Superior temporal gyrus (tissue), 1 donor: Measurements from ENCODE around the gene POTEH.
"Not testable (repeated sequence)": the region's sequence is repeated elsewhere in the genome, so short reads cannot be mapped to it uniquely, and the experiment has no call there.

Experiments used
- DNase-seq: peaks from one replicate; pipeline ENCODE4 v3.0.0-alpha.2; 2016; ENCODE audit errors: extremely low spot score

Gene POTEH

DNA sequence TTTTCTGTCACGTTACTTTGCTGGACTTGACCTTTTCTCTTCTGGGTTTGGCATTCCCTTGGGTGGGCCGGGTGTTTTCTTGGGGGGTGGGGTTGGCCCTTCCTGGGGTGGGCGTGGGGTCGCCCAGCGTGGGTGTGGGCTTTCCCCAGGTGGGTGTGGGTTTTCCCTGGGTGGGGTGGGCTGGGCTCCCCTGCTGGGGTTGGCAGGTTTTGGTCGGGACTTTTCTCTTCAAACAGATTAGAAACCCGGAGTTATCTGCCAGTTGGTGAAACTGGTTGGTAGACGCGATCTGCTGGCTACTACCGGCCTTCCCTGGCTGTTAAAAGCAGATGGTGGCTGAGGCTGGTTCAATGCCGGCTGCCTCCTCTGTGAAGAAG, at the start of gene POTEH:
Gene POTEH (plus strand): TSS at position 278 of the 377 bp plus-strand sequence. CDS start 52 bp downstream, at position 330.
- DNase-seq = not testable (repeated sequence)

DNA sequence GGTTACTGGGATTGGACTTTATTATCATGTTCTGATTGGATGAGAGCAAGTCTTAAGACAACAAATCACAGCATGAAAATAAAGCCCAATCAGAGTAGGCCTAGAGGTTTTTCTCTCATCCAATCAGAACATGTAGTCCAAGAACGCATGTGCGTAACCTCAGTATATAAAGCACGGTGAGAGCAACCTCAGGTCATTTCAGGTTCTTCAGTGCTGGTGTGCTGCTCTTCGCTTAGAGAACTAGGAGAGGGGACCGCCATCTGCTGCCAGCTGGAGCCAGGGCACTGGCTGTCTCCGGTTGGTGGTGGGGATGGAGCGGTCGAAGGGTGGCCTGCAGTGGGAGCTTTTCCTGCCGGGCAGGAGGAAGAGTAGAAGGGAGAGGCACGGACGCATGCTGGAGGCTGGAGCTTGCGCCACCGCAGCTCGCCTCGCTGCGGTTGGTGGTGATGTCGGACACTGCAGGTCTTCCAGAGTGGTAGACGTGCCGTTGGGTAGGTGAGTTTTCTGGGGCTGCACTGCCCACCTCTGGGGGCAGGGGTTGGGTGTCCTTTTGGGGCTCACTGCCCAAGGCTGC, 47.5 kb upstream of the POTEH start:
- DNase-seq = not testable (repeated sequence)

DNA sequence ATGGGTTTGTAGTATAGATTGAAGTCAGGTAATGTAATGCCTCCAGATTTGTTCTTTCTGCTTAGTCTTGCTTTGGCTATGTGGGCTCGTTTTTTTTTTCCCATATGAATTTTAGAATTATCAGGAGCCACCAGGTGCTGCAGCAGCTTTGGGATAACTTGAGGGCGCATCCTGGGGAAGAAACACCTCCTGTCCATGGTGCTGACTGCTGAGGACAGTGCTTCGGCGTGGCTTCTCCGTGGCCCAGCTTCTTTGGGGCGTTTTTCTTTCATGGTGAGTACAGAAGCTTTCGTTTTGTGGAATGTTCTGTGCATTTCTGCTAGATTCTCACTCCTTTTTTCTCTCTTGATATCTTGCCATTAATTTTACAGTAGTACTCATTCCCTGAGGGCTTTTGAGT, 37.9 kb upstream of the POTEH start:
- DNase-seq = not testable (repeated sequence)

DNA sequence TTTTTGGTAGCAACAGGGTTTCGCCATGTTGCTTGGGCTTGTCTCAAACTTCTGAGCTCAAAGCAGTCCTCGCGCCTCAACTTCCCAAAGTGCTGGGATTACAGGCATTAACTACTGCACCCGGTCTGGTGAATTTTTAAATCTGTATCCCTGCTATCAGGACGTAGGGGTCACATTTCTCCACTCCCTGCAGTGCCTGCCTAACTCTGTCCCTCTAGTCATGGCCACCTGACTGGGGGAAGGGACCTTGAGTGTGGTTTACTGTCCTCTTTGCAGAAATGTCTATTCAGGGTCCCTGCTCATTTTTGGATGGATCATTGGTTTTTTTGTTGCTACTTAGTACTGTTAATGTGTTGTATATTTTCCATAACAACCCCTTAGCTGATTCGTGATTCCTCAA, 37.1 kb upstream of the POTEH start:
- DNase-seq = not testable (repeated sequence)

DNA sequence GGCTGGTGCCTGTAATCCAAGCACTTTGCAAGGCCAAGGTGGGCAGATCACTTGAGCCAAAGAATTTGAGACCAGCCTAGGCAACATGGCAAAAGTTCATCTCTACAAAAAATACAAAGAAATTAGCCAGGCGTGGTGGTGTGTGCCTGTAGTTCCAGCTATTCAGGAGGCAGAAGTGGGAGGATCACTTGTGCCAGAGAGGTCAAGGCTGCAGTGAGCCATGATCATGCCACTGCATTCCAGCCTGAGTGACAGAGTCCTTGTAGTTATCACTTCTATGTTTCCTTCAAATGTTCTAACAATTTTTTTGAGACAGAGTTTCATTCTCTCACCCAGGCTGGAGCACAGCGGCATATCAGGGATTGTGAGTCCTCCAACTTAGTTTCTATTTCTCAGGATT, 36.6 kb upstream of the POTEH start:
- not testable (repeated sequence) for DNase-seq

DNA sequence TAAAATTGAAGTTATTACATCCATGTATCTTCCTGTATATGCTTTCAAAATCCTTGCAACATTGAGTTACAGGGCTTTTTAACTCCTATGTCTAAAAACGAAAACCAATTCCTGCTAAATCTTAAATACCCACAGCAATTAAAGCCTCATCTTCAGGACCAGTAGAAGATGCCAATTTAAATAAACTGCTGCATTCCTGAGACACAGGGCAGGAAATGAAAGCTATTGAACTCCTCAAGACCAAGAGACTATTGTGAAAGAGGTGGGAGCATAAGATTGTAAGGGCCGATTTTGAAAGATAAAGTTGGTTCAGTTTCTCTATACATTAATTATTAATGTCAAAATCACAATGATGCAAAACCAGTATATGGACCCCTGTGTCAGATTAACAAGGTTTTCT, 28.7 kb upstream of the POTEH start:
- DNase-seq = not testable (repeated sequence)

DNA sequence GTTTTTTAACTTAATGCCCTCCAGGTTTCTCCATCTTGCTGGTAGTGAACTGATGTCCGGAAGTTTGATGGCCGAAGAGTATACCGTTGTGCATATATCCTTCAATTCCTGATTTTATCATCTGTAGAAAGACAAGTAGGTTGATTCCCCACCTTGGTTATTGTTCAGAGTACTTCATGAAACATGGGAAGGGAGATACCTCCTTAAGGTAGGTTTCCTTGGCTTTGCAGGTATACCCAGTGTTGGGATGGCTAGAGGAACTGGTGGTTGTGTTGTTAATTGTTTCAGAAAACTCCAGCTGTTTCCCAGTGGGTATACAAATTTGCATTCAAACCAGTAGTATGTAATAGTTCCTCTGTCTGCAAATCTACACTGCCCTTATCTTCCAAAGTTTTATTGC, 25.1 kb upstream of the POTEH start:
- DNase-seq = not testable (repeated sequence)

DNA sequence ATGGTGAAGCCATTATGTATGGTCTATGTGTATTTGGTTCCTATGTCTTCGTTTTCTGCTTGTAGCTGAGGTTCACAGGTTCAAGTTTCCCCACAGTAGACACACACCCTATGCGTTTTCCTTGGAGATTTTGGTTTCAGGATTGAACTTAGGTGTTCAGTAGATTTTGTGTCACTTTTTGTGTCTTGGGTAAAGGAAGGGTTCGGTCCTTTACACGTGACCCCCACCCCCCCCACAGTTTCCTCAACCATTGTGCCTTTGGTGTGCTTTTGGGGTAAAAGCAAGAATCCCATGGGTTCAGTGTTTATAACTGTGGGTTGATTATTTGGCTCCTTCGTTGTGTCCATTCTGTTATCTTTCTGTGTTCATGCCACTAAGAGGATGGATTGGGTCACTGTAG, 24.3 kb upstream of the POTEH start:
- DNase-seq = not testable (repeated sequence)

DNA sequence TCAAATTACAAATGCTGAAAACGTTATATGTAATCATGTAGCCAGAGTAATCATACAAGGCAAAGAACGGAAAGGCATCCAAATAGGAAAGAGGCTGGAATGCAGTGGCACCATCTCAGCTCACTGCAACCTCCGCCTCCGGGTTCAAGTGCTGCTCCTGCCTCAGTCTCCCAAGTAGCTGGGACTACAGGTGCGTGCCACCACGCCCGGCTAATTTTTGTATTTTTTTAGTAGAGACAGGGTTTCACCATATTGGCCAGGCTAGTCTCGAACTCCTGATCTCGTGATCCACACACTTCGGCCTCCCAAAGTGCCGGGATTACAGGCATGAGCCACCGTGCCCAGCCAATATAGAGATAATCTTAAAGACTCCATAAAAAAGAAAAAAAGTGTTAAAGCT, 20.4 kb upstream of the POTEH start:
- DNase-seq = not testable (repeated sequence)

DNA sequence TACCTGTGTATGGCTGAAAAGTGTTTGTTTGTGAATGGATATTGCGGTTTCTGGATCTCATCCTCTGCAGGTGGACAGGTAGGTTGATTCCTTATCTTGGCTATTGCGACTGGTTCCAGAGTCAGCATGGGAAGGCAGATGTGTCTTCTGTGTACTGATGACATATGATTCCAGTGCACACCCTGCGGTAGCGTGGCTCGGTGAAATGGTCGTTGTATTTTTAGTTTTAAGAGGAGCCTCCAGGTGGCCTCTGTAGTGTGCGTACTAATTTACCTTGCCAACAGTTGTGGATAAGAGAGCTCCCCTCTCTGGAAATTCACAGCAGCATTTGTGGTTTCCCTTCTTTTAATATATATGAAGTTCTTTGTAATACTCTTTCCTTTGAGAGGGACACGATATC, 10.1 kb upstream of the POTEH start:
- not testable (repeated sequence) for DNase-seq

DNA sequence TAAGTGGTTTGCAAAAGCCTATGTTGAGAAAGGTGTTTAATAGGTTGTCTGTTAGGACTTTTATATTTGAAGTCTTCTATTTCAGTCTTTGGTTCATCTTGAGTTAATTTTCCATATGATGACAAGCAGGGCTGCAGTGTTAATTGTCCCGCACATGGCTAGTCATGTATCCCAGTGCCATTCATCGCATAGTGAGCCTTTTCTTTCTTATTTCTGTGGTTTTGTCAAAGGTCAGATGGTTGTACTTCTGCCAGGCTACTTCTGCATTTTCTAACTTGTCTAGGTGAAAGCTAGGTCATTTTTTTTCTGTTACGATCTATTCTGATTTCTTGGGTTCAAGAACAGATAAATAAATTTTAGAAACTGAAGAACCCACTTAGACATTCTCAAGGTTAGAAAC, 5.7 kb upstream of the POTEH start:
- not testable (repeated sequence) for DNase-seq

DNA sequence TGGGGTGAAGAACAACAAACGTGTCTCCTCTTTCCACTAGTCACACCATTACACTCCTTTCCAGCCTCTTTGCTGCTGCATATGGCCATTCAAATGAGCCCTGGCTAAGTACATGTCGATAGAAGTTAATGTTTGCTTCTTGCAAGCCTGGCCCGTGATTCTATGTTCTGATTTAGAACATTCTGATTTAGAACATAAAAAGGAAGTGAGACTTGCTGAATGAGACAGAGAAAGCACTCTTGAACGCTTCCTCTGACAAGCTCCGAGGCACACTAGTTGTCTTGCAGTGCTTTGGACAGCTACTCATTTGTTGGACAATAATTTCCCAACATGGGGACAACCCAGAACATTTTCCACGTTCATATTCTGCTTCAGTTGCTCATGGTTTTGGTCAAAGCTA, 5.1 kb upstream of the POTEH start:
- DNase-seq = not testable (repeated sequence)

DNA sequence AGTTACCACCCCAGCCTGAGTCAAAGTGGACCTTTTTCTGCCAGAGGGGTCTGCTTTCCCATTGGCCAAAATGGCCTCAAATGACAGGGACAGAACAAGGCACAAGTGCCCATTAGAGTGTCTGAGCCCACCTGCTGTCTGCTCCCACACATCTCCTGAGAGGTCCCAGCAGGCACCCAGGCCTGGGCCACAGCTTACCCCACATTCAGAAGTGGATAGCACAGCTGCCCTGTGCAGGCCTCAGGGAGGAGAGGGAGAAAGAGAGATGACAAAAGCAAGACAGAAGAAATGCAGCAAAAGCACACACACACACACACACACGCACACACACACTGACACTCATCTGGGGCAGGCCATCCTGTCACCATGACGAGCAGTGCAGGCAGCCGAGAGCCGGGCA, 4.2 kb upstream of the POTEH start:
- not testable (repeated sequence) for DNase-seq

DNA sequence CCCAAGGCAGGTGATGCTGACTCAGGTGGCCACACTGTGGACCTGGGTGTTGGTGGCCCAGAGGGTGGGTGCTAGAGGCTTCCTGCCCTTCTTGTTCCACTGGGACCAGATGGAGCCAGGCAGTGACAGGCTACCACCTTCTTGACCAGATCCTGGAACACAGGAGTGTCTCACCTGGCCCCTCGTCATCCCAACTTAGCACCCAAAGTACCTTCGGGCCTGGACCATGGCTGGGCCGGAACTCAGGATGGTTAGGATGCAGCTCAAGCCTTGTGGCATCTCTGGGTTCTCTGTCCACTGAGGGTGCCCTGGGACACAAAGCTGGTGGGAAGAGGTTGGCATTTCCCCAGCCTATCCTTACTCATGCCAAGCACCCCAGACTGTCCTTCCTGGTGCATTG, 2.7 kb upstream of the POTEH start:
- DNase-seq = not testable (repeated sequence)

DNA sequence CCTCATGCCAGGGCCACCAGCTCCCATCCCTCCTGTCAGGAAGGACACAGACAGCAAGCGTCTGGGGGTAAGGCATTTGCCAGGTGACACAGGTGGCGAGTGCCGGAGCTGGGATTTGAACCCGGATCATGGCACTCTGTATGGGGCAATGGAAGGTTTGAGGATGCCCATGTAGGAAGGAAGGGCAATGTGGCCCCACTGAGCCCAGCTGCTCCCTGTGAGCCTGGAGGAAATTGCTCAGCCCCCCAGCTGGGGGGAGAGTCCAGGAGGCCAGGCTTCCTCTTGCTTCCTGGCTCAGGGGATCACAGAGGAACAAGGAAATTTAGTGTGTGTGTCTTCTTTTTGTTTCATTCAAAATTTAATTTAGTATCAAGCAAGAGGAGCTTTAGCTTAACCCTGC, 2.1 kb upstream of the POTEH start:
- DNase-seq = not testable (repeated sequence)

DNA sequence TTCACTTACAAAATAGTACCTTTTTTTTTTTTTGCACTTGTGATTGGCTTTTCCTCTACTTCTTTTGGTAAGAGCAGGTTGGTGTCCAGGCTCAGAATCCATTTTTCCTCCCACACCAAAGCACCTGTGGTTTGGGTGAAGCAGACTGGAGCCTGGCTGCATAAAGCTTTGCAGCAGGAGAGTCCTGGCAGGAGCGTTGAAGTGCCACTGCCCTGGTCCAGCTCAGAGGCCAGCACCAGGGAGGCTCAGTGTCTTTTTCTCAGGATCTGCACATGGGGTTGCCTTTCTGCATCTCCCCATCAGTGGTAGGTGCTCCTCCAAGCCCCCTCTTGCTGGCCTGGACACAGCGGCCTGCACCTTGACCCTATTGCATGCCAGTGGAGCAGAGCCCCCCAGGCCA, 1.7 kb upstream of the POTEH start:
- not testable (repeated sequence) for DNase-seq

DNA sequence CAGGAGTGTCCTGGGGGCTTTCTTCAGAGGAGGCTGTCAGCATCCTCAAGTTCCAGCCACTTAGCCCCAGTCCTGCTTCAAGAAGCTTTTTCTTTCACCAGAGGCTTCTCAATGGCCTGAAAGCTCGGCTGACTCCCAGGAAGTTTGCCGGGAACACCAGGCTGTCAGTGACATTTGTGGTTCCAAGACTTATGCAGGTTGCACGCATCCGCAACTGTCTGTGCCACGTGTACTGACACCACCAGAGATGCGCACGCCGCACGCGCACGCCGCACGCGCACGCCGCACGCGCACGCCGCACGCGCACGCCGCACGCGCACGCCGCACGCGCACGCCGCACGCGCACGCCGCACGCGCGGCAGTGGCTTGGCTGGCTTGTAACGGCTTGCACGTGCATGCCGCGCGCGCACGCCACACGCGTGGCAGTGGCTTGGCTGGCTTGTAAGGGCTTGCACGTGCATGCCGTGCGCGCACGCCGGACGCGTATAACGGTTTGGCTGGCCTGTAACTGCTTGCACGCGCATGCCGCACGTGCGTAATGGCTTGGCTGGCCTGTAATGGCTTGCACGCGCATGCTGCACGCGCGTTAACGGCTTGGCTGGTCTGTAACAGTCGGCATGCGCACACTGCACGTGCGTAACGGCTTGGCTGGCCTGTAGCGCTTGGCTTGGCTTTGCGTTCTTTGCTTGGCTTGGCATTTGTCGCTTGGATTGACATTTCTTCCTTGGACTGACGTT, 646 bp upstream of the POTEH start:
- not testable (repeated sequence) for DNase-seq

DNA sequence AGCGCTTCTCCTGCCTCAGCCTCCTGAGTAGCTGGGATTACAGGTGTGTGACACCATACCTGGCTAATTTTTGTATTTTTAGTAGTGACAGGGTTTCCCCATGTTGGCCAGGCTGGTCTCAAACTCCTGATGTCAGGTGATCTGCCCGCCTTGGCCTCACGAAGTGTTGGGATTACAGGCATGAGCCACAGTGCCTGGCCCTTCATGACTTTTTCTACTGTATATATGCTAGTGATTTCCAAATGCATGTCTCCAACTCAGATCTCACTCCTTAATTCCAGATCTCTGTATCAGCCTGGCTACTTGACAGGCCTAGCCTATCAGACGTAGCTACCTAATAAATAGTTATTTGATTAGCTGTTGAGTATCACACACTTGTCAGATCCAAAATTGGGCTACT, 23.8 kb downstream of the POTEH start:
- not testable (repeated sequence) for DNase-seq

DNA sequence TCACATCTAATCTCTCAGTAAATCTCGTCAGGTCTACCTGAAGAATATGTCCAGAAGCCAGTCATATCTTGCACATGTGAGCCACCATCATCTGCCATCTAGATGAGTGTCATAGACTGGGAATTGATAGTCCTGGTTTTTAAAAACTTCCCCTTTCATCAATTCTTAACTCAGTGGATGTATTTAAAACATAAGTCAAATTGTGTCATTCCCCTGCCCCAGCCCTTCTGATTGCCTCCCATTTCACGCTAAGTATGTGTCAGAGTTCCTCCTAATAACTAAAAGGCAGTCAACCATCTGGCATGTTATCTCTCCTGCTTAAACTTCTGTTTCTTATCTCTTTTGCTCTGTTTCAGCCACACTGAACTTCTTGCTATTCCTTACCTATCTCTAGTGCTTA, 24.3 kb downstream of the POTEH start:
- not testable (repeated sequence) for DNase-seq

DNA sequence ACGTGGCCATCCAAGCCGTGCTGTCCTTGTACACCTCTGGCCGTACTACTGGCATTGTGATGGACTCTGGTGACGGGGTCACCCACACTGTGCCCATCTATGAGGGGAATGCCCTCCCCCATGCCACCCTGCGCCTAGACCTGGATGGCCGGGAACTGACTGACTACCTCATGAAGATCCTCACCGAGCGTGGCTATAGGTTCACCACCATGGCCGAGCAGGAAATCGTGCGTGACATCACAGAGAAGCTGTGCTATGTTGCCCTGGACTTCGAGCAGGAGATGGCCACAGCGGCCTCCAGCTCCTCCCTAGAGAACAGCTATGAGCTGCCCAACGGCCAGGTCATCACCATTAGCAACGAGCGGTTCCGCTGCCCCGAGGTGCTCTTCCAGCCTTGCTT, 32.1 kb downstream of the POTEH start:
- DNase-seq = not testable (repeated sequence)

DNA sequence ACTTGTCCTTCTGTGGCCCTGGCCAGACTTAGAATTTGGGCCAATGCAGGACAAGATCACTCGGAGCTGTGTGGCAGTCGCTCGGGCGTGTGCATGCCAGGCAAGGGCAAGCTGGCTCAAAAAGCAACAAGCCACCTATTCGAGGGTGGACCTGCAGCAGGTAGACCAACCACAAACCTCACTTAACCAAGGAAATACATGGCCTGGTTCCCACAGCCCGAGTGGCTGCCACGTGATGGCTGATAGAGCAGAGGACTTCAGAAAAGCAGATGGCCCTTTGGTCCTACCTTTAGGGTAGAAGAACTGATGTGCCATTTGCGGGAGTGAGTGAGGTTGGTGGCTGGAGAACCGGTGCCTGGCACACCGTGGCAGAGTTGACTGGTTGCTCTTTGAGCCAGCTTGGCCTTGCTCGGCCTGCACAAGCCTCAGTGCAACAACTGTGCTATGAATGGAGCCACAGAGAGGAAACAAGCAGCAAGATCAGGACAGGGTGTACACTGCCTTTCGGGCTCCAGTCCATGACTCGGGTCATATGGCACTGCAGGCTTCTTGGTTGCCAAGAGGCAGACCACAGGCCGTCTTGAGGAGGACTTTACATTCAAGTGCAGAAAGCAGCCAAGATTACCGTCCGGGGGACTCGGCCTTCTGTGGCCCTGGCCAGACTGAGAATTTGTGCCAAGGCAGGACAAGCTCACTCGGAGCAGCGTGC, 39.5 kb downstream of the POTEH start:
- DNase-seq = not testable (repeated sequence)

DNA sequence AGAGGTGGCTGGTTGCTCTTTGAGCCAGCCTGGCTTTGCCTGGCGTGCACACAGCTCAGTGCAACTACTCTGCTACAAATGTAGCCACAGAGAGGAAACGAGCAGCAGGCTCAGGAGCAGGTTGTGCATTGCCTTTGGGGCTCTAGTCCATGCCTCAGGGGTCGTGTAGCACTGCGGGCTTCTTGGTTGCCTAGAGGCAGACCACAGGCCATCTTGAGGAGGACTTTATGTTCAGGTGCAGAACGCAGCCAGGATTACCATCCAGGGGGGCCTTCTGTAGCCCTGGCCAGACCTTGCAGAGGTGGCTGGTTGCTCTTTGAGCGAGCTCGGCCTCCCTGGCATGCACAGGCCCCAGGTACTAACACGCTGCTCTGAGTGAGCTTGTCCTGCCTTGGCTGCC, 41.2 kb downstream of the POTEH start:
- not testable (repeated sequence) for DNase-seq

DNA sequence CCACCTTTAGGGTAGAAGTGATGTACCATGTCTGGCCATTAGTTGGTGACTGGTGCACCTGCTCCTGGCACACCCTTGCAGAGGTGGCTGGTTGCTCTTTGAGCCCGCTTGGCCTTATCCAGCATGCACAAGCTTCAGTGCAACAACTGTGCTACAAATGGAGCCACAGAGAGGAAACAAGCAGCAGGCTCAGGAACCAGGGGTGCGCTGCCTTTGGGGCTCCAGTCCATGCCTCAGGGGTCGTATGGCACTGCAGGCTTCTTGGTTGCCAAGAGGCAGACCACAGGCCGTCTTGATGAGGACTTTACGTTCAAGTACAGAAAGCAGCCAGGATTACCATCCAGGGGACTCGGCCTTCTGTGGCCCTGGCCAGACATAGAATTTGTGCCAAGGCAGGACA, 44.6 kb downstream of the POTEH start:
- DNase-seq = not testable (repeated sequence)
